Prostate gland (tissue), 2 donors: Measurements from ENCODE around the gene WWOX. TPM values are rescaled to one million over a fixed set of nuclear protein-coding genes. Genes with fewer than 3 reads are reported as not detected.
A peak's percentile ranks its signal among the peaks of the same experiment; 100 is the strongest.

ENCODE experiments used
- DNase-seq: peaks from one replicate; pipeline ENCODE4 v3.0.0-alpha.2; 2019; ENCODE audit warnings: low spot score
- H3K27ac ChIP-seq, 2 donors: fragments of 200-600 bp; sonication (generic); 2 replicates each; pipeline ENCODE4 v1.5.1; 2017 to 2019
- H3K27me3 ChIP-seq: fragments of 200-600 bp; sonication (generic); replicated peaks from 2 replicates; pipeline ENCODE4 v1.5.1; 2019; ENCODE audit not compliant: insufficient read depth
- H3K36me3 ChIP-seq, 2 donors: fragments of 200-600 bp; sonication (generic); 1 replicate in 1 of 2; 2 replicates in 1 of 2; pipeline versions ENCODE4 v1.5.1 to v1.8.1; 2017 to 2019
- H3K4me1 ChIP-seq: fragments of 200-600 bp; sonication (generic); replicated peaks from 2 replicates; pipeline ENCODE4 v1.5.1; 2019
- H3K4me3 ChIP-seq, 2 donors: fragments of 200-600 bp; sonication (generic); 2 replicates each; pipeline ENCODE4 v1.5.1; 2017 to 2019
- H3K9me3 ChIP-seq: fragments of 200-600 bp; sonication (generic); 2 replicates; pipeline ENCODE4 v1.5.1; 2017
- POLR2A ChIP-seq: fragments of 450-650 bp; IDR thresholded peaks from one replicate; pipeline ENCODE4 v1.6.1; 2016; ENCODE audit warnings: antibody characterized with exemption, mild to moderate bottlenecking
- POLR2AphosphoS5 ChIP-seq: sonication (generic); formaldehyde crosslinking; IDR thresholded peaks from one replicate; pipeline ENCODE4 v1.6.1; 2017; ENCODE audit warnings: antibody characterized with exemption
- WGBS: methylation state at CpG from one replicate; pipeline ENCODE4 v1.1.5; 2018; 5-methylcytosine and 5-hydroxymethylcytosine counted together
- intact Hi-C: fragments of 100-400 bp; cut with DNase I; formaldehyde crosslinking; loops from one replicate; pipeline ENCODE4 v1.14.2; 2022
- total RNA-seq, 2 donors: library from RNA; depleted of rRNA; stranded (reverse); fragments of >200 nt; gene quantifications; one replicate each; pipeline ENCODE4 v1.1.0, GENCODE V29; 2016
- TF ChIP-seq, protein P1 (sequence below), 4 experiments: fragments of 200-600 bp in 2 of 4; fragments of 450-650 bp in 2 of 4; sonication (generic) in 2 of 4; IDR thresholded peaks; 1 replicate in 3 of 4; 2 replicates in 1 of 4; pipeline ENCODE4 v1.5.1; 2016 to 2019; ENCODE audit warnings: antibody characterized with exemption in 4 of 4, mild to moderate bottlenecking in 2 of 4, moderate library complexity in 2 of 4

The WWOX gene
- total RNA-seq, 2 donors from 2014 or later, result 93.2 to 99.4 TPM

DNA sequence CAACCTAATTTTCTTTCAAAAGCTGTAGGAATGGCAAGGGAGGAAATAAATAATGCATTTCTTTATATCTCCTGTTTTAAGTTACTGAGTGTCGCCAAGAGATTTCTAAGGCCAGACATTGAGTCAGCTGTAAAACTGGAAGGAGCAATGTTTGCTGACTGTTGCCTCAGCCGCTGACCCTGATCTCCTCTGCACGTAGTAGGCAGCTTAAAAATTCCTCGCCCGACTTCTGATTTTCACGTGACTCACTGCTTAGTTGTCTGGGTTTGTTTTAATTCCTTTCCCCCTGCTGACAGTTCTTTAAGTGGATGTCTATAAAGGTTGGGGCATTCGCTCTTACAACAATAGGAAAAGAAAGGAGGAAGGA is 100.6 kb downstream of the WWOX start:
- Histone ChIP-seq H3K27ac (no peak overlapping the region), H3K27me3 (no peaks in the 10 kb centered on the region), H3K4me3 (no peak overlapping the region), H3K4me1 (no peaks in the 10 kb centered on the region), H3K9me3 (no peaks in the 10 kb centered on the region), H3K36me3 (no peaks in the 10 kb centered on the region)
- no peak for DNase-seq
- intact Hi-C loops, result no loop called here
- no peak for TF ChIP-seq POLR2A
- TF ChIP-seq POLR2AphosphoS5, result no peak
- TF ChIP-seq, protein P1, sequence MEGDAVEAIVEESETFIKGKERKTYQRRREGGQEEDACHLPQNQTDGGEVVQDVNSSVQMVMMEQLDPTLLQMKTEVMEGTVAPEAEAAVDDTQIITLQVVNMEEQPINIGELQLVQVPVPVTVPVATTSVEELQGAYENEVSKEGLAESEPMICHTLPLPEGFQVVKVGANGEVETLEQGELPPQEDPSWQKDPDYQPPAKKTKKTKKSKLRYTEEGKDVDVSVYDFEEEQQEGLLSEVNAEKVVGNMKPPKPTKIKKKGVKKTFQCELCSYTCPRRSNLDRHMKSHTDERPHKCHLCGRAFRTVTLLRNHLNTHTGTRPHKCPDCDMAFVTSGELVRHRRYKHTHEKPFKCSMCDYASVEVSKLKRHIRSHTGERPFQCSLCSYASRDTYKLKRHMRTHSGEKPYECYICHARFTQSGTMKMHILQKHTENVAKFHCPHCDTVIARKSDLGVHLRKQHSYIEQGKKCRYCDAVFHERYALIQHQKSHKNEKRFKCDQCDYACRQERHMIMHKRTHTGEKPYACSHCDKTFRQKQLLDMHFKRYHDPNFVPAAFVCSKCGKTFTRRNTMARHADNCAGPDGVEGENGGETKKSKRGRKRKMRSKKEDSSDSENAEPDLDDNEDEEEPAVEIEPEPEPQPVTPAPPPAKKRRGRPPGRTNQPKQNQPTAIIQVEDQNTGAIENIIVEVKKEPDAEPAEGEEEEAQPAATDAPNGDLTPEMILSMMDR (IDR thresholded peaks at IDR 0.05), result no peak
- 85% methylated on average over 7 of the region's 7 CpGs for WGBS

DNA sequence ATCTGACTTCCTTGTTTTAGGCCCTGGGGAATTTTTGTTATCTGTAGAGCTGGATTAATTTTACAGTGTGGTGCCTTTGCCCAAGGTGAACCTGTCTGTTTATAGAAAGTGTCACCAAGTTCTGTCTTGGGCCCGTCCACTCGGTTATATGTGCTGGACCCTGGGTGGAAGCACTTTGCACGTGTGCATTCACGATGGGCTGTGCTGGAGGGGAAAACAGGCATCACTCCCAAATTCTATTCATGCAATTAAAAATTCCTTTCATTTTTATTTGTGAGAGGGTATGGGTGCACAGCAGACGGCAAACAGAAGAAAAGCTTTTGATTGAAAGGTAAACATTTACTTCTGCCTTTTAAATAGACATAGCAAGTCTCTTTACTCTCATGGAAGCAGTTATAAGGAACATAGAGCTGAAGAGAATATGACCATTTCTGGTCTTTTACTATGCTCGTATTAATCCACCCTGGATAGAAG is 101.2 kb downstream of the WWOX start:
- H3K27me3 ChIP-seq, result no peaks in the 10 kb centered on the region
- H3K4me1 ChIP-seq, result no peaks in the 10 kb centered on the region
- H3K36me3 ChIP-seq, result no peaks in the 10 kb centered on the region
- H3K9me3 ChIP-seq, result no peaks in the 10 kb centered on the region
- DNase-seq, result no peak
- no peak overlapping the region for H3K4me3 ChIP-seq
- intact Hi-C loops, result no loop called here
- no peak overlapping the region for H3K27ac ChIP-seq
- no peak for TF ChIP-seq POLR2A
- peak; percentile 50 for TF ChIP-seq POLR2AphosphoS5
- 39% methylated on average over 6 of the region's 6 CpGs for WGBS

DNA sequence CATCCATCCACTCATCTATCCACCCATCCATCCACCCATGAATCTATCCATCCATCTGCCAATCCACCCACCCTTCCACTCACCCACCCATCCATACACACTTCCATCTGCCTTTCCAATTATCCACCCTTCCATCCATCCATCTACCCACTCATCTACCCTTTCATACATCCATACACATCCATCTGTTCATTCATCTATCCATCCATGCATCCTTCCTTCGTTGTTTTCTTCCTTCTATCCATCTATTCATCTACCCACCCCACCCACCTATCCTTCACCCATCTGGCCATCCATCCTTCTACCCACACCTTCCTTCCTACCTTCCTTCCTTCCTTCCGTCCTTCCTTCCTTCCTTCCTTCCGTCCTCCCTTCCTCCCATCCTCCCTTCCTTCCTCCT is 106.1 kb downstream of the WWOX start:
- WGBS, result 93% methylated on average over 3 of the region's 3 CpGs
- no peak overlapping the region for H3K27ac ChIP-seq
- H3K36me3 ChIP-seq, result no peaks in the 10 kb centered on the region
- intact Hi-C loops, result no loop called here
- H3K27me3 ChIP-seq, result no peaks in the 10 kb centered on the region
- no peak overlapping the region for H3K4me3 ChIP-seq
- no peak for DNase-seq
- no peak for TF ChIP-seq POLR2AphosphoS5
- no peak for TF ChIP-seq POLR2A
- TF ChIP-seq, protein P1 (IDR thresholded peaks at IDR 0.05), result no peak
- no peaks in the 10 kb centered on the region for H3K4me1 ChIP-seq
- H3K9me3 ChIP-seq, result no peaks in the 10 kb centered on the region

DNA sequence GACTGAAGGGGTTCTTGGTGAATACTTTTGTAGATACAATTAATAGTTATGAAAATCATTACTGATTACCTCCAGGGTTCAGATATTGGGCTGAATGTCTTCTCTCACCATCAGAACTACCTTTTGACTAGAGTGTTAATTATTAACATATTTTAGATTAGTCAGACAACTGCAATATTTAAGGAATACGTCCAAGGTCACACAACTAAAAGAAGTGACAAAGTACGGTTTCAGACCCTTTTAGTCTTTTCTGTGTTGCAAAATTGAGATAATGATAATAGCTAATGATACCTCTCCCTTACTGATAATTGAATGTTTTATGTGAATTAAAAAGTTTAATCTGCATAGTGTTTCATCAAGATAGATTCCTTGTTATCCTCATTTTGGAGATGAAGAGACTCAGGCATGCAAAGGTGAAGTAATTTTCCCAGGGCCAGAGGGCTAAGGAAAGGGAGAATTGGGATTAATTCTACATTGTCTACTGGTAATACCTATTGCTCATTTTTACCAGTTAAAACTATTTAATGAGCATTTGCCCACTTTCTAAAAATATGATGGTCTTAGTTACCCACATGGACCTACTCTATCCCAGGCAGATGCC is 107.3 kb downstream of the WWOX start:
- WGBS, result 87% methylated on average over 2 of the region's 2 CpGs
- H3K36me3 ChIP-seq, result no peaks in the 10 kb centered on the region
- intact Hi-C loops, result no loop called here
- no peaks in the 10 kb centered on the region for H3K9me3 ChIP-seq
- H3K27ac ChIP-seq, result no peak overlapping the region
- H3K4me1 ChIP-seq, result peaks cover 4% of the 10 kb centered on the region
- TF ChIP-seq POLR2A (no peak), POLR2AphosphoS5 (no peak)
- TF ChIP-seq, protein P1 (IDR thresholded peaks at IDR 0.05), result no peak
- H3K27me3 ChIP-seq, result no peaks in the 10 kb centered on the region
- DNase-seq, result no peak
- no peak overlapping the region for H3K4me3 ChIP-seq

DNA sequence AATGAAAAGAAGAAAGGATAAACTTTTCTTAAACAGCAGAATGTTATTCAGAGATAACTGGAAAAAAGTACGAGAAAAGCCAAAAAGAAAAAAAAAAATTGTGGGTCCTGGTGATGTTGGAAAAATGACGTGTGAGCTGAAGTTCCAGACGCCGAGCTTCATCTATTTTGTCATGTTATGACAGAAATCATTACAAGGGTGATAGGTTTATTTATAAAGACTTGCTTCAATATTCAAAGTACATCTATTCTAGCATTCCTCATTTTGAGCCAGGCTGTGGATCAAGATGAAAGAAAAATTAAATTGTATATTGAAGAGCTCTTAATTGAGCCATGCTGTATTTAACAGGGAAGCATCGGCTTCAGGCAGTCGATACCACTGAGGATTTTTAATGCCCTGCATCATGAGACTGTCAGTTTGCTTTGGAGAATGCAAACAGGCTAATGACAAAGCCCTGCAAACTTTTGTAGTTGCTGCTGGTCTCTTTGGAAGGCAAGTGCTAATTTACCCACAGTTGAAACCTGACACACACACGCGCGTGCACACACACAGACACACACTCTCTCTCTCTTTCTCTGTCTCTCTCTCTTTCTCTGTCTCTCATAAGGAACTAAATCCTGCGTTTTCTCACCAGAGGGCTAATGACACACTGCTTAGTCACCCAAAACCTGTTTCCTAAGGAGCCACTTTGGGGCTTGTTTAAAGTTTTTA is 110.7 kb downstream of the WWOX start:
- no peak for DNase-seq
- no peak overlapping the region for H3K27ac ChIP-seq
- WGBS, result 52% methylated on average over 10 of the region's 10 CpGs
- no peaks in the 10 kb centered on the region for H3K36me3 ChIP-seq
- H3K27me3 ChIP-seq, result no peaks in the 10 kb centered on the region
- no peaks in the 10 kb centered on the region for H3K9me3 ChIP-seq
- H3K4me1 ChIP-seq, result peaks cover 4% of the 10 kb centered on the region
- no peak overlapping the region for H3K4me3 ChIP-seq
- intact Hi-C loops, result no loop called here
- peak; percentile 42 for TF ChIP-seq POLR2AphosphoS5
- no peak for TF ChIP-seq POLR2A
- TF ChIP-seq, protein P1 (IDR thresholded peaks at IDR 0.05), result no peak
